IMR-90 (cell line): Measurements from ENCODE around the gene MT3. TPM values are rescaled to one million over a fixed set of nuclear protein-coding genes. Genes with fewer than 3 reads are reported as not detected.
A peak's percentile ranks its signal among the peaks of the same experiment; 100 is the strongest.

ENCODE experiments used
- ATAC-seq: fragments of 200-7000 bp; cut with Tn5 transposase; 2 replicates; pipeline ENCODE4 v1.9.1; 2020; ENCODE audit warnings: low read depth, mild to moderate bottlenecking, moderate library complexity
- BruUV-seq: library from RNA; stranded (reverse); fragments of 400-500 nt; replicated peaks from 2 replicates; lab custom pipeline; 2021; lab: Mats Ljungman, UMichigan
- CTCF ChIA-PET: fragments of 300-600 bp; formaldehyde crosslinking; extraction: SDS; loops from one replicate; lab custom pipeline; 2021; ENCODE audit warnings: antibody characterized with exemption; lab: Yijun Ruan, JAX
- POLR2A ChIA-PET: fragments of 300-600 bp; sonication (Branson Sonifier 250); formaldehyde crosslinking; loops from one replicate; lab custom pipeline; 2022; ENCODE audit warnings: antibody characterized with exemption; ENCODE audit not compliant: unreplicated experiment; lab: Charles Lee
- DNase-seq: peaks from one replicate; pipeline ENCODE4 v3.0.0; 2013
- H2AFZ ChIP-seq: replicated peaks from 2 replicates; pipeline ENCODE3; 2013; ENCODE audit warnings: low read length, mild to moderate bottlenecking; ENCODE audit not compliant: poor library complexity
- H2AK5ac ChIP-seq: 2 replicates; pipeline ENCODE4 v1.6.1; 2013; ENCODE audit warnings: low read depth, low read length, inconsistent platforms
- H2AK9ac ChIP-seq: replicated peaks from 2 replicates; pipeline ENCODE3; 2013; ENCODE audit warnings: mild to moderate bottlenecking, low read depth, low read length, moderate library complexity; ENCODE audit not compliant: poor library complexity
- H2BK120ac ChIP-seq: 2 replicates; pipeline ENCODE4 v1.6.1; 2013; ENCODE audit warnings: low read depth, low read length, inconsistent platforms
- H2BK15ac ChIP-seq: 3 replicates; pipeline ENCODE4 v1.6.1; 2013; ENCODE audit warnings: low read depth, low read length, inconsistent platforms
- H2BK20ac ChIP-seq: 2 replicates; pipeline ENCODE4 v1.6.1; 2013; ENCODE audit warnings: low read depth, mild to moderate bottlenecking, inconsistent platforms, low read length, moderate library complexity
- H2BK5ac ChIP-seq: 2 replicates; pipeline ENCODE4 v1.6.1; 2013; ENCODE audit warnings: mild to moderate bottlenecking, low read depth, low read length, inconsistent platforms; ENCODE audit not compliant: poor library complexity, severe bottlenecking
- H3K14ac ChIP-seq: replicated peaks from 2 replicates; pipeline ENCODE4 v1.6.1; 2013; ENCODE audit warnings: low read depth, low read length, inconsistent platforms
- H3K18ac ChIP-seq: 2 replicates; pipeline ENCODE4 v1.6.1; 2013; ENCODE audit warnings: low read depth, low read length, control low read depth
- H3K23ac ChIP-seq: 2 replicates; pipeline ENCODE4 v1.6.1; 2013; ENCODE audit warnings: low read depth, low read length, inconsistent platforms
- H3K27ac ChIP-seq: 2 replicates; pipeline ENCODE4 v1.5.1; 2013; ENCODE audit warnings: mild to moderate bottlenecking, control low read depth, low read length; ENCODE audit not compliant: insufficient read depth
- H3K27me3 ChIP-seq: 2 replicates; pipeline ENCODE4 v1.6.1; 2013; ENCODE audit warnings: low read length; ENCODE audit not compliant: control insufficient read depth, insufficient read depth
- H3K36me3 ChIP-seq: 2 replicates; pipeline ENCODE4 v1.6.1; 2013; ENCODE audit warnings: low read length, mixed read lengths; ENCODE audit not compliant: control insufficient read depth, insufficient read depth
- H3K4ac ChIP-seq: 2 replicates; pipeline ENCODE4 v1.6.1; 2013; ENCODE audit warnings: low read depth, low read length, inconsistent platforms
- H3K4me1 ChIP-seq: 2 replicates; pipeline ENCODE4 v1.6.1; 2013; ENCODE audit warnings: low read length, mixed read lengths; ENCODE audit not compliant: control insufficient read depth, insufficient read depth
- H3K4me2 ChIP-seq: 2 replicates; pipeline ENCODE4 v1.6.1; 2013; ENCODE audit warnings: low read depth, mild to moderate bottlenecking, control low read depth, low read length, moderate library complexity
- H3K4me3 ChIP-seq: 2 replicates; pipeline ENCODE4 v1.5.1; 2013; ENCODE audit warnings: low read depth, mild to moderate bottlenecking, control low read depth, low read length, moderate library complexity; ENCODE audit not compliant: insufficient read depth
- H3K56ac ChIP-seq: 2 replicates; pipeline ENCODE4 v1.6.1; 2013; ENCODE audit warnings: low read length, inconsistent platforms; ENCODE audit not compliant: insufficient read depth; ENCODE audit errors: extremely low read depth
- H3K79me1 ChIP-seq, 2 experiments: 2 replicates each; pipeline ENCODE4 v1.6.1; 2013; ENCODE audit warnings: low read length in 2 of 2, inconsistent platforms in 1 of 2, low read depth in 1 of 2
- H3K9ac ChIP-seq: 2 replicates; pipeline ENCODE4 v1.6.1; 2013; ENCODE audit warnings: low read depth, low read length, control low read depth
- H3K9me1 ChIP-seq: 2 replicates; pipeline ENCODE4 v1.6.1; 2013; ENCODE audit warnings: low read length, inconsistent platforms; ENCODE audit not compliant: insufficient read depth
- H3K9me3 ChIP-seq: 2 replicates; pipeline ENCODE4 v1.6.1; 2013; ENCODE audit warnings: low read length; ENCODE audit not compliant: control insufficient read depth, insufficient read depth
- H4K20me1 ChIP-seq: 2 replicates; pipeline ENCODE4 v1.6.1; 2013; ENCODE audit warnings: low read length, inconsistent platforms; ENCODE audit not compliant: insufficient read depth
- H4K5ac ChIP-seq: 2 replicates; pipeline ENCODE4 v1.6.1; 2013; ENCODE audit warnings: mild to moderate bottlenecking, low read depth, low read length, control low read depth
- H4K8ac ChIP-seq, 2 experiments: 2 replicates each; pipeline ENCODE4 v1.6.1; 2013; ENCODE audit warnings: low read depth in 2 of 2, low read length in 2 of 2, control low read depth in 1 of 2, inconsistent platforms in 1 of 2
- H4K91ac ChIP-seq: 2 replicates; pipeline ENCODE4 v1.6.1; 2013; ENCODE audit warnings: low read depth, low read length, inconsistent platforms; ENCODE audit not compliant: insufficient read depth
- BHLHE40 ChIP-seq: fragments of 150-350 bp; IDR thresholded peaks from 2 replicates; pipeline ENCODE4 v1.6.1; 2016; ENCODE audit warnings: mild to moderate bottlenecking, low read depth, low read length
- CEBPB ChIP-seq: IDR thresholded peaks from 2 replicates; pipeline ENCODE4 v1.6.1; 2012; ENCODE audit warnings: low read depth, low read length, improper control_type of control experiment
- CHD1 ChIP-seq: IDR thresholded peaks from 2 replicates; pipeline ENCODE4 v1.6.1; 2012; ENCODE audit warnings: low read depth, low read length, improper control_type of control experiment
- FOS ChIP-seq: fragments of 150-350 bp; IDR thresholded peaks from 2 replicates; pipeline ENCODE4 v1.6.1; 2016; ENCODE audit warnings: low read depth, low read length
- MAFK ChIP-seq: IDR thresholded peaks from 2 replicates; pipeline ENCODE4 v1.6.1; 2012; ENCODE audit warnings: low read depth, low read length, improper control_type of control experiment
- MXI1 ChIP-seq: IDR thresholded peaks from 2 replicates; pipeline ENCODE4 v1.6.1; 2012; ENCODE audit warnings: low read depth, mild to moderate bottlenecking, low read length, moderate library complexity, borderline replicate concordance
- NFE2L2 ChIP-seq: fragments of 150-350 bp; IDR thresholded peaks from 2 replicates; pipeline ENCODE4 v1.6.1; 2016; ENCODE audit warnings: low read depth, mild to moderate bottlenecking, low read length
- POLR2A ChIP-seq: IDR thresholded peaks from 2 replicates; pipeline ENCODE4 v1.6.1; 2012; ENCODE audit warnings: mild to moderate bottlenecking, low read depth, low read length
- RAD21 ChIP-seq: IDR thresholded peaks from 2 replicates; pipeline ENCODE4 v1.6.1; 2012; ENCODE audit warnings: low read length, improper control_type of control experiment
- RCOR1 ChIP-seq: IDR thresholded peaks from 2 replicates; pipeline ENCODE4 v1.6.1; 2012; ENCODE audit warnings: mild to moderate bottlenecking, low read length, improper control_type of control experiment; ENCODE audit not compliant: insufficient replicate concordance
- RFX5 ChIP-seq: IDR thresholded peaks from 2 replicates; pipeline ENCODE4 v1.8.0; 2012; ENCODE audit warnings: low read depth, mild to moderate bottlenecking, low read length, moderate library complexity
- SMC3 ChIP-seq: fragments of 150-350 bp; IDR thresholded peaks from 2 replicates; pipeline ENCODE4 v1.6.1; 2016; ENCODE audit warnings: low read depth, mild to moderate bottlenecking, antibody characterized with exemption, low read length, moderate library complexity
- WGBS, 2 experiments: methylation state at CpG; one replicate each; pipeline versions ENCODE4 v1.1.5 to v1.1.7; 2013; ENCODE audit warnings: missing lambda C conversion rate in 2 of 2; ENCODE audit not compliant: insufficient read length in 1 of 2; ENCODE audit errors: extremely low coverage in 2 of 2; 5-methylcytosine and 5-hydroxymethylcytosine counted together
- dilution Hi-C: fragments of 300-500 bp; cut with HindIII; formaldehyde crosslinking; loops from one replicate; pipeline ENCODE4 v1.14.3; 2018; ENCODE audit warnings: low sequenced_read_pairs; ENCODE audit not compliant: unreplicated experiment
- in situ Hi-C: fragments of 300-500 bp; cut with MboI; formaldehyde crosslinking; loops from 3 replicates; pipeline ENCODE4 v1.14.3; 2019; ENCODE audit warnings: low sequenced_read_pairs, inconsistent platforms, mixed read lengths
- intact Hi-C: fragments of 100-400 bp; cut with micrococcal nuclease; formaldehyde crosslinking; loops from 2 replicates; pipeline ENCODE4 v1.10.0; 2022
- polyA plus RNA-seq, 3 experiments: library from polyadenylated mRNA; depleted of rRNA; stranded (reverse); fragments of >200 nt; gene quantifications; 2 replicates each; pipeline ENCODE4 v1.2.3, GENCODE V29; 2012; ENCODE audit warnings: low replicate concordance in 1 of 3
- total RNA-seq: library from RNA; depleted of rRNA; stranded (reverse); fragments of >200 nt; gene quantifications from 2 replicates; pipeline ENCODE4 v1.2.3, GENCODE V29; 2012
- TF ChIP-seq, protein P1 (sequence below): fragments of 150-350 bp; IDR thresholded peaks from 2 replicates; pipeline ENCODE4 v1.6.1; 2017; ENCODE audit warnings: mild to moderate bottlenecking, antibody characterized with exemption, low read length, low read depth
- TF ChIP-seq, protein P2 (sequence below): fragments of 150-350 bp; IDR thresholded peaks from 2 replicates; pipeline ENCODE4 v1.6.1; 2016; ENCODE audit warnings: low read depth, mild to moderate bottlenecking, low read length, moderate library complexity, borderline replicate concordance
- TF ChIP-seq, protein P3 (sequence below): conservative IDR thresholded peaks from 2 replicates; pipeline ENCODE4 v1.5.1; 2012; ENCODE audit warnings: mild to moderate bottlenecking, low read depth, low read length, improper control_type of control experiment

MT3 gene
- total and polyA plus RNA-seq, 2 of the 4 experiments (the other 2 are of a cell fraction) = 0.62 TPM; not detected in 1

DNA sequence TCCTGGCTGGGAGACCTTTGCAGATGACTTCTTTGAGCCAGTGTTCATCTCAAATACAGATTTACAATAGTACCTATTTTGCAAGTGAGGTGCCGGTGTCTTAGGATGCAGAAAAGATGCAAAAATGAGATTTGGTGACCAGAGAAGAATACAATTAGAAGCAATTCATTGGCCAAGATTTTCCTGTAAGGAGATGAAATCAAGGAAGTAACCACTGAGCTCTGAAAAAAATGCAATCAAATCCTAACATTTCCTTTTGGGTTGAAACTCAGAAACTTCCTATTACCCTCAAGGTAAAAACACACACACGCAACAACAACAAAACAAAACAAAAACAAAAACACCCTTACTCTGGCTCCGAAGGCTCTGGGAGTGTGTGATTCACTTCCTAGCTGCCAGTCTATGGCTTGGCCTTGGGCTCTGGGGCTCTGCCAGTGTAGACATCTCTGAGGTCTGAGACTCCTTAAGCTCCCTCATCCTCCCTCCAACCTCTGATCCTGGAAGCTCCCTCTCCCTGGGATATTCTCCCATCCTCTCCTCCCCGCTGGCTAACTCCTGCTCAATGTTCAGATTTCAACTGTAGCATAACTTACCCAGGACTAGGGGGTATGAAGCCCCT lies 41.3 kb upstream of the MT3 start:
- Histone ChIP-seq H3K23ac (no peak overlapping the region), H4K91ac (peak overlapping the region; percentile 26; the same call in 1 of the 2 replicates), H3K27ac (no peak overlapping the region), H3K9ac (no peak overlapping the region), H2BK20ac (peak overlapping the region; percentile 27; the same call in 1 of the 2 replicates), H4K5ac (0 out of 2 replicates have a peak overlapping the region, but pooled peaks have one; percentile 45), H3K9me1 (no peaks in the 10 kb centered on the region; the same call in 1 of the 2 replicates), H3K18ac (no peak overlapping the region), H3K27me3 (no peaks in the 10 kb centered on the region; the same call in 1 of the 2 replicates), H3K9me3 (no peaks in the 10 kb centered on the region), H3K4me2 (no peak overlapping the region), H3K79me1 (no peaks in the 10 kb centered on the region), H3K36me3 (no peaks in the 10 kb centered on the region), H4K8ac (peak overlapping the region in 1 of 2 experiments; percentile 49; a peak in 2 of 4 replicates), H2AK5ac (no peak overlapping the region), H3K4ac (peak overlapping the region; percentile 41), H3K4me1 (peaks cover 11% of the 10 kb centered on the region), H2BK5ac (no peak overlapping the region), H2AFZ (peak overlapping the region; percentile 59), H4K20me1 (no peaks in the 10 kb centered on the region), H3K4me3 (no peak overlapping the region), H2BK120ac (0 out of 2 replicates have a peak overlapping the region, but pooled peaks have one; percentile 39), H3K14ac (peak overlapping the region; percentile 71), H2AK9ac (no peak overlapping the region), H3K56ac (no peak overlapping the region), H2BK15ac (no peak overlapping the region)
- intact Hi-C loops = no loop called here
- POLR2A ChIA-PET = no interaction called here
- ATAC-seq (no peak), DNase-seq (no peak)
- in situ Hi-C loops = loop anchor here (10.0 kb wide), 1 partner anchor 63 kb away; no protein-coding TSS in a partner anchor
- dilution Hi-C loops = no loop called here
- no CpG with 5 or more reads among the region's 4 CpGs for WGBS, 2 experiments
- CTCF ChIA-PET = interaction anchor here (1.0 to 1.3 kb wide), 3 partner anchors 13 to 34 kb away, joined by 3 to 4 read pairs (median 3); no protein-coding TSS in a partner anchor
- no TSS peak for BruUV-seq
- TF ChIP-seq BHLHE40 = no peak
- TF ChIP-seq SMC3 = no peak
- TF ChIP-seq, protein P1, sequence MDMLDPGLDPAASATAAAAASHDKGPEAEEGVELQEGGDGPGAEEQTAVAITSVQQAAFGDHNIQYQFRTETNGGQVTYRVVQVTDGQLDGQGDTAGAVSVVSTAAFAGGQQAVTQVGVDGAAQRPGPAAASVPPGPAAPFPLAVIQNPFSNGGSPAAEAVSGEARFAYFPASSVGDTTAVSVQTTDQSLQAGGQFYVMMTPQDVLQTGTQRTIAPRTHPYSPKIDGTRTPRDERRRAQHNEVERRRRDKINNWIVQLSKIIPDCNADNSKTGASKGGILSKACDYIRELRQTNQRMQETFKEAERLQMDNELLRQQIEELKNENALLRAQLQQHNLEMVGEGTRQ = no peak
- no peak for TF ChIP-seq FOS
- no peak for TF ChIP-seq CHD1
- TF ChIP-seq NFE2L2 = no peak
- no peak for TF ChIP-seq CEBPB
- TF ChIP-seq, protein P2, sequence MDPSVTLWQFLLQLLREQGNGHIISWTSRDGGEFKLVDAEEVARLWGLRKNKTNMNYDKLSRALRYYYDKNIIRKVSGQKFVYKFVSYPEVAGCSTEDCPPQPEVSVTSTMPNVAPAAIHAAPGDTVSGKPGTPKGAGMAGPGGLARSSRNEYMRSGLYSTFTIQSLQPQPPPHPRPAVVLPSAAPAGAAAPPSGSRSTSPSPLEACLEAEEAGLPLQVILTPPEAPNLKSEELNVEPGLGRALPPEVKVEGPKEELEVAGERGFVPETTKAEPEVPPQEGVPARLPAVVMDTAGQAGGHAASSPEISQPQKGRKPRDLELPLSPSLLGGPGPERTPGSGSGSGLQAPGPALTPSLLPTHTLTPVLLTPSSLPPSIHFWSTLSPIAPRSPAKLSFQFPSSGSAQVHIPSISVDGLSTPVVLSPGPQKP = no peak
- no peak for TF ChIP-seq MAFK
- no peak for TF ChIP-seq POLR2A
- no peak for TF ChIP-seq RCOR1
- TF ChIP-seq RFX5 = no peak
- no peak for TF ChIP-seq MXI1
- TF ChIP-seq, protein P3, sequence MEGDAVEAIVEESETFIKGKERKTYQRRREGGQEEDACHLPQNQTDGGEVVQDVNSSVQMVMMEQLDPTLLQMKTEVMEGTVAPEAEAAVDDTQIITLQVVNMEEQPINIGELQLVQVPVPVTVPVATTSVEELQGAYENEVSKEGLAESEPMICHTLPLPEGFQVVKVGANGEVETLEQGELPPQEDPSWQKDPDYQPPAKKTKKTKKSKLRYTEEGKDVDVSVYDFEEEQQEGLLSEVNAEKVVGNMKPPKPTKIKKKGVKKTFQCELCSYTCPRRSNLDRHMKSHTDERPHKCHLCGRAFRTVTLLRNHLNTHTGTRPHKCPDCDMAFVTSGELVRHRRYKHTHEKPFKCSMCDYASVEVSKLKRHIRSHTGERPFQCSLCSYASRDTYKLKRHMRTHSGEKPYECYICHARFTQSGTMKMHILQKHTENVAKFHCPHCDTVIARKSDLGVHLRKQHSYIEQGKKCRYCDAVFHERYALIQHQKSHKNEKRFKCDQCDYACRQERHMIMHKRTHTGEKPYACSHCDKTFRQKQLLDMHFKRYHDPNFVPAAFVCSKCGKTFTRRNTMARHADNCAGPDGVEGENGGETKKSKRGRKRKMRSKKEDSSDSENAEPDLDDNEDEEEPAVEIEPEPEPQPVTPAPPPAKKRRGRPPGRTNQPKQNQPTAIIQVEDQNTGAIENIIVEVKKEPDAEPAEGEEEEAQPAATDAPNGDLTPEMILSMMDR = no peak
- no peak for TF ChIP-seq RAD21
